Hepatocyte (in vitro differentiated cells): Measurements from ENCODE around the gene SYDE1. TPM values are rescaled to one million over a fixed set of nuclear protein-coding genes. Genes with fewer than 3 reads are reported as not detected.

Experiments
- DNase-seq: peaks from one replicate; pipeline ENCODE4 v3.0.0-alpha.2; 2016; ENCODE audit warnings: low spot score
- H2AFZ ChIP-seq: fragments of 200-600 bp; sonication (generic); 2 replicates; pipeline ENCODE4 v1.6.0; 2016; ENCODE audit warnings: antibody characterized with exemption, mild to moderate bottlenecking
- H3K27ac ChIP-seq: fragments of 200-600 bp; sonication (generic); 2 replicates; pipeline ENCODE4 v1.5.1; 2016; ENCODE audit warnings: mild to moderate bottlenecking
- H3K27me3 ChIP-seq: fragments of 200-600 bp; sonication (generic); 2 replicates; pipeline ENCODE4 v1.6.1; 2016
- H3K36me3 ChIP-seq: fragments of 200-600 bp; sonication (generic); replicated peaks from 2 replicates; pipeline ENCODE4 v1.5.1; 2016; ENCODE audit warnings: low read depth; ENCODE audit not compliant: insufficient read depth
- H3K4me1 ChIP-seq: fragments of 200-600 bp; sonication (generic); 2 replicates; pipeline ENCODE4 v1.5.1; 2016; ENCODE audit warnings: mild to moderate bottlenecking, moderate library complexity; ENCODE audit not compliant: insufficient read depth
- H3K4me2 ChIP-seq: fragments of 200-600 bp; sonication (generic); 2 replicates; pipeline ENCODE4 v1.6.0; 2016
- H3K4me3 ChIP-seq: fragments of 200-600 bp; sonication (generic); 2 replicates; pipeline ENCODE4 v1.5.1; 2016; ENCODE audit warnings: mild to moderate bottlenecking
- H3K79me2 ChIP-seq: fragments of 200-600 bp; sonication (generic); 2 replicates; pipeline ENCODE4 v1.6.0; 2017; ENCODE audit warnings: mild to moderate bottlenecking
- H3K9me2 ChIP-seq: fragments of 200-600 bp; sonication (generic); replicated peaks from 2 replicates; pipeline ENCODE4 v1.6.0; 2017; ENCODE audit warnings: mild to moderate bottlenecking; ENCODE audit not compliant: insufficient read depth
- H3K9me3 ChIP-seq: fragments of 200-600 bp; sonication (generic); 2 replicates; pipeline ENCODE4 v1.5.1; 2016; ENCODE audit warnings: low read depth, mild to moderate bottlenecking
- H4K20me1 ChIP-seq: fragments of 200-600 bp; sonication (generic); 2 replicates; pipeline ENCODE4 v1.6.0; 2016; ENCODE audit warnings: mild to moderate bottlenecking; ENCODE audit not compliant: insufficient read depth, poor library complexity, severe bottlenecking
- CTCF ChIP-seq: fragments of 200-600 bp; sonication (generic); IDR thresholded peaks from 2 replicates; pipeline ENCODE4 v1.5.1; 2016; ENCODE audit warnings: antibody characterized with exemption, mild to moderate bottlenecking; ENCODE audit not compliant: poor library complexity
- EZH2 ChIP-seq: fragments of 200-600 bp; sonication (generic); IDR thresholded peaks from 2 replicates; pipeline ENCODE4 v1.6.1; 2016; ENCODE audit warnings: antibody characterized with exemption, mild to moderate bottlenecking, borderline replicate concordance
- EZH2phosphoT487 ChIP-seq: fragments of 200-600 bp; sonication (generic); IDR thresholded peaks from one replicate; pipeline ENCODE4 v1.6.1; 2018; ENCODE audit warnings: antibody characterized with exemption, mild to moderate bottlenecking, low read depth, moderate library complexity; ENCODE audit not compliant: unreplicated experiment, severe bottlenecking
- WGBS: methylation state at CpG from one replicate; pipeline ENCODE4 v1.1.6; 2016; ENCODE audit warnings: low lambda C conversion rate; ENCODE audit errors: missing lambda C conversion rate; 5-methylcytosine and 5-hydroxymethylcytosine counted together
- polyA plus RNA-seq: library from polyadenylated mRNA; unstranded; fragments of >200 nt; fragmentation: Nextera tagmentation; extraction: Ambion mirVana; gene quantifications from 2 replicates; pipeline ENCODE4 v1.2.1, GENCODE V29; 2016
- total RNA-seq: library from RNA; depleted of rRNA; stranded (reverse); fragments of >200 nt; gene quantifications from 2 replicates; pipeline ENCODE4 v1.2.3, GENCODE V29; 2014

The SYDE1 gene
- total and polyA plus RNA-seq, 2 experiments from 2014 or later: 17.8 to 18.5 TPM

GRCh38 chr19:15118789-15119494 lies 11.7 kb downstream of the SYDE1 start:
- DNase-seq: no peak
- Histone ChIP-seq H4K20me1 (no peaks in the 10 kb centered on the region), H3K27ac (no peak overlapping the region), H3K79me2 (peaks cover 11% of the 10 kb centered on the region), H3K4me1 (peaks cover 2% of the 10 kb centered on the region), H3K9me2 (no peaks in the 10 kb centered on the region), H3K27me3 (no peaks in the 10 kb centered on the region), H2AFZ (no peak overlapping the region), H3K9me3 (no peaks in the 10 kb centered on the region), H3K36me3 (no peaks in the 10 kb centered on the region), H3K4me2 (no peak overlapping the region), H3K4me3 (no peak overlapping the region)
- 96% methylated on average over 20 of the region's 20 CpGs for WGBS
- no peak for TF ChIP-seq EZH2
- TF ChIP-seq EZH2phosphoT487: no peak
- TF ChIP-seq CTCF: no peak

GRCh38 chr19:15120135-15121026 lies 13.2 kb downstream of the SYDE1 start:
- Histone ChIP-seq H3K27me3 (no peaks in the 10 kb centered on the region), H3K4me3 (no peak overlapping the region), H3K36me3 (no peaks in the 10 kb centered on the region), H4K20me1 (no peaks in the 10 kb centered on the region), H3K9me2 (no peaks in the 10 kb centered on the region), H3K79me2 (peaks cover 17% of the 10 kb centered on the region), H3K4me2 (no peak overlapping the region), H3K9me3 (no peaks in the 10 kb centered on the region), H3K27ac (no peak overlapping the region), H3K4me1 (peaks cover 5% of the 10 kb centered on the region), H2AFZ (no peak overlapping the region)
- WGBS: 96% methylated on average over 14 of the region's 14 CpGs
- DNase-seq: no peak
- TF ChIP-seq CTCF (no peak), EZH2phosphoT487 (no peak), EZH2 (no peak)

- no peaks in the 10 kb centered on the region for H3K27me3 ChIP-seq
- no peak overlapping the region for H3K4me3 ChIP-seq
- H3K9me3 ChIP-seq: no peaks in the 10 kb centered on the region
- H3K27ac ChIP-seq: no peak overlapping the region
- no peak for TF ChIP-seq CTCF
- TF ChIP-seq EZH2phosphoT487: no peak
- no peak for TF ChIP-seq EZH2
- peaks cover 17% of the 10 kb centered on the region for H3K79me2 ChIP-seq
- 97% methylated on average over 21 of the region's 21 CpGs for WGBS
- no peaks in the 10 kb centered on the region for H3K36me3 ChIP-seq
- peaks cover 9% of the 10 kb centered on the region for H3K4me1 ChIP-seq
- no peak for DNase-seq
- no peaks in the 10 kb centered on the region for H3K9me2 ChIP-seq
- no peaks in the 10 kb centered on the region for H4K20me1 ChIP-seq
- no peak overlapping the region for H2AFZ ChIP-seq
- H3K4me2 ChIP-seq: no peak overlapping the region
These were observed 15.3 kb downstream of the SYDE1 start for GRCh38 chr19:15122331-15123030.
